Measurements from ENCODE around the gene PBX1.

DNA sequence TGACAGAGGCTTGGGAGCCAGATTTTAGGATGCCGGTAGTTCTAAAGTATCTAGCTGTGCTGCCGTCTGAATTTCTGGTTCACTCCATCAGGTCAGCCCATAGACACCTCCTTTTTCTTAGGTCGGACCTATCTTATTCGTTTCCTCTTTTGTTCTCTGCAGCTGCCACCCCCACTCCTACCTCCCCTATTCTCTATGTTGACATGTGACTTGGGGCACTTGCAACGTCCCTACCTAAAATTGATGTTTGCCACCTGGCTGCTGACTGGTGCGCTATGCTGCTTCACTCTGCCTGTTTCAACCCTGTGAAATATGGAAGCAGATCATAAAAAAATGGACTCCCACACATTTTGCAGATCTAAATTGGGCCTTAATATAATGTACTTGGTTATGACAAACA is 55.3 kb downstream of the PBX1 start:
- TF ChIP-seq EZH2phosphoT487 (IDR thresholded peaks at IDR 0.05; ENCODE audit: borderline replicate concordance, low read length), result no peak
- TF ChIP-seq, protein P1, sequence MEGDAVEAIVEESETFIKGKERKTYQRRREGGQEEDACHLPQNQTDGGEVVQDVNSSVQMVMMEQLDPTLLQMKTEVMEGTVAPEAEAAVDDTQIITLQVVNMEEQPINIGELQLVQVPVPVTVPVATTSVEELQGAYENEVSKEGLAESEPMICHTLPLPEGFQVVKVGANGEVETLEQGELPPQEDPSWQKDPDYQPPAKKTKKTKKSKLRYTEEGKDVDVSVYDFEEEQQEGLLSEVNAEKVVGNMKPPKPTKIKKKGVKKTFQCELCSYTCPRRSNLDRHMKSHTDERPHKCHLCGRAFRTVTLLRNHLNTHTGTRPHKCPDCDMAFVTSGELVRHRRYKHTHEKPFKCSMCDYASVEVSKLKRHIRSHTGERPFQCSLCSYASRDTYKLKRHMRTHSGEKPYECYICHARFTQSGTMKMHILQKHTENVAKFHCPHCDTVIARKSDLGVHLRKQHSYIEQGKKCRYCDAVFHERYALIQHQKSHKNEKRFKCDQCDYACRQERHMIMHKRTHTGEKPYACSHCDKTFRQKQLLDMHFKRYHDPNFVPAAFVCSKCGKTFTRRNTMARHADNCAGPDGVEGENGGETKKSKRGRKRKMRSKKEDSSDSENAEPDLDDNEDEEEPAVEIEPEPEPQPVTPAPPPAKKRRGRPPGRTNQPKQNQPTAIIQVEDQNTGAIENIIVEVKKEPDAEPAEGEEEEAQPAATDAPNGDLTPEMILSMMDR (IDR thresholded peaks at IDR 0.05; ENCODE audit: low read depth, low read length, poor library complexity, severe bottlenecking), result no peak

All from DOHH2 (cell line).